ENCODE measurements around the gene TMEM121B. TPM values are rescaled to one million over a fixed set of nuclear protein-coding genes. Genes with fewer than 3 reads are reported as not detected.
A peak's percentile ranks its signal among the peaks of the same experiment; 100 is the strongest.

Gene TMEM121B
- polyA plus RNA-seq, 1 of the 3 experiments (the other 2 are of a cell fraction) = 0.13 TPM

DNA sequence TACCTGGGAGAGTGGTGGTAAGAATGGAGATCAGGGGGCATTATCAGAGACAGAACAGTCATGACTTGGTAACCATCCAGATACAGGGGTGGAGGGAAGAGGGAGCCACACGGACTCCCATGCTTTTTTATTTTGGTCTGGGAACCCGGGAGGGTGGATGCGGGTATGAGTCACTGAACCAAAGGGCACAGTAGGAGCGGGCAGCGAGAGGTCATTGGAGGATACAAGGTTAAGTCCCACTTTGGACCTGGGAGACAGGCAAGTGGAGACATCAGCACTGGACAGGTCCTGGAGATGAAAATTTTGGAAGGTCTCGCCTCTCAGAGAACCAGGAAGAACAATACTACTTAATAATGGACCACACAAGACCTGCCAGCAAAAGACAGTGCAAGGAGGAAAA lies 31.2 kb upstream of the TMEM121B start:
- ChIA-PET POLR2A (no interaction called here), CTCF (interaction anchor here (1.1 kb wide), 1 partner anchor 19 kb away, joined by 3 read pairs; no protein-coding TSS in a partner anchor)
- Histone ChIP-seq H2AFZ (ENCODE audit: low read depth) (no peak overlapping the region), H3K9ac (no peak overlapping the region), H3K27me3 (ENCODE audit: insufficient read depth) (no peaks in the 10 kb centered on the region), H3K79me2 (ENCODE audit: insufficient read depth) (peaks cover 79% of the 10 kb centered on the region), H3K27ac (ENCODE audit: low read depth in 2 of 2, low read length in 1 of 2) (no peak overlapping the region), H3K9me3 (no peaks in the 10 kb centered on the region), H3K4me3 (ENCODE audit: low read depth in 2 of 2, low read length in 1 of 2) (no peak overlapping the region), H3F3A (replicated peaks; ENCODE audit: insufficient read depth) (no peaks in the 10 kb centered on the region), H3K36me3 (replicated peaks in 1 of 2; ENCODE audit: control insufficient read depth in 1 of 2, insufficient read depth in 2 of 2, low read length in 1 of 2) (peaks cover 0 to 12% of the 10 kb centered on the region in 2 experiments), H3K9me2 (no peaks in the 10 kb centered on the region), H3K4me2 (no peak overlapping the region), H3K4me1 (ENCODE audit: control insufficient read depth in 1 of 2, insufficient read depth in 2 of 2, low read depth in 1 of 2, low read length in 1 of 2) (peaks cover 0 to 2% of the 10 kb centered on the region in 2 experiments; a peak in 1 of 4 replicates), H4K20me1 (ENCODE audit: insufficient read depth) (peaks cover 44% of the 10 kb centered on the region)
- no peak for TF ChIP-seq POLR2AphosphoS5 (IDR thresholded peaks at IDR 0.05; ENCODE audit: low read depth, low read length)
- no peak for TF ChIP-seq ELF1 (IDR thresholded peaks at IDR 0.05)
- peak; percentile 49; the same call in 1 of the 2 replicates for TF ChIP-seq REST (IDR thresholded peaks at IDR 0.05; ENCODE audit: low read depth, low read length)
- TF ChIP-seq EP300 (IDR thresholded peaks at IDR 0.05; ENCODE audit: borderline replicate concordance in 1 of 2, low read depth in 1 of 2, low read length in 1 of 2) = no peak
- TF ChIP-seq, protein P1, sequence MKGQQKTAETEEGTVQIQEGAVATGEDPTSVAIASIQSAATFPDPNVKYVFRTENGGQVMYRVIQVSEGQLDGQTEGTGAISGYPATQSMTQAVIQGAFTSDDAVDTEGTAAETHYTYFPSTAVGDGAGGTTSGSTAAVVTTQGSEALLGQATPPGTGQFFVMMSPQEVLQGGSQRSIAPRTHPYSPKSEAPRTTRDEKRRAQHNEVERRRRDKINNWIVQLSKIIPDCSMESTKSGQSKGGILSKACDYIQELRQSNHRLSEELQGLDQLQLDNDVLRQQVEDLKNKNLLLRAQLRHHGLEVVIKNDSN (IDR thresholded peaks at IDR 0.05; ENCODE audit: borderline replicate concordance, low read depth) = no peak
- DNase-seq = no peak
- 91% methylated on average over 6 of the region's 6 CpGs for WGBS (ENCODE audit: low lambda C conversion rate)

GRCh38 chr22:17149076-17149815 lies 28.1 kb upstream of the TMEM121B start:
- no peak for DNase-seq
- H3K9me3 ChIP-seq = no peaks in the 10 kb centered on the region
- H3K4me1 ChIP-seq (ENCODE audit: control insufficient read depth in 1 of 2, insufficient read depth in 2 of 2, low read depth in 1 of 2, low read length in 1 of 2) = no peaks in the 10 kb centered on the region
- peaks cover 0 to 13% of the 10 kb centered on the region in 2 experiments for H3K36me3 ChIP-seq (replicated peaks in 1 of 2; ENCODE audit: control insufficient read depth in 1 of 2, insufficient read depth in 2 of 2, low read length in 1 of 2)
- no peak overlapping the region for H3K4me3 ChIP-seq (ENCODE audit: low read depth in 2 of 2, low read length in 1 of 2)
- H3K79me2 ChIP-seq (ENCODE audit: insufficient read depth) = peaks cover 48% of the 10 kb centered on the region
- no peaks in the 10 kb centered on the region for H3K9me2 ChIP-seq
- POLR2A ChIA-PET = no interaction called here
- 86% methylated on average over 5 of the region's 9 CpGs for WGBS (ENCODE audit: low lambda C conversion rate)
- H2AFZ ChIP-seq (ENCODE audit: low read depth) = no peak overlapping the region
- no peak overlapping the region for H3K9ac ChIP-seq
- H3K4me2 ChIP-seq = no peak overlapping the region
- CTCF ChIA-PET = interaction anchor here (0.8 kb wide), 1 partner anchor 22 kb away, joined by 4 read pairs; no protein-coding TSS in a partner anchor
- no peak overlapping the region for H3K27ac ChIP-seq (ENCODE audit: low read depth in 2 of 2, low read length in 1 of 2)
- peaks cover 31% of the 10 kb centered on the region for H4K20me1 ChIP-seq (ENCODE audit: insufficient read depth)
- H3K27me3 ChIP-seq (ENCODE audit: insufficient read depth) = no peaks in the 10 kb centered on the region
- TF ChIP-seq NFIC (IDR thresholded peaks at IDR 0.05; ENCODE audit: borderline replicate concordance) (no peak), YY1 (IDR thresholded peaks at IDR 0.05; ENCODE audit: low read depth) (no peak), RFX5 (IDR thresholded peaks at IDR 0.05; ENCODE audit: low read length) (no peak), GABPA (IDR thresholded peaks at IDR 0.05; ENCODE audit: low read depth) (no peak), TAF1 (IDR thresholded peaks at IDR 0.05; ENCODE audit: borderline replicate concordance, low read depth, low read length) (no peak), ZBTB33 (IDR thresholded peaks at IDR 0.05; ENCODE audit: borderline replicate concordance, low read depth) (no peak), RXRA (IDR thresholded peaks at IDR 0.05; ENCODE audit: borderline replicate concordance, low read depth) (no peak), SIN3A (IDR thresholded peaks at IDR 0.05; ENCODE audit: borderline replicate concordance, low read depth, low read length) (no peak), CHD2 (IDR thresholded peaks at IDR 0.05; ENCODE audit: low read length, partially characterized antibody) (no peak)
- TF ChIP-seq, protein P2, sequence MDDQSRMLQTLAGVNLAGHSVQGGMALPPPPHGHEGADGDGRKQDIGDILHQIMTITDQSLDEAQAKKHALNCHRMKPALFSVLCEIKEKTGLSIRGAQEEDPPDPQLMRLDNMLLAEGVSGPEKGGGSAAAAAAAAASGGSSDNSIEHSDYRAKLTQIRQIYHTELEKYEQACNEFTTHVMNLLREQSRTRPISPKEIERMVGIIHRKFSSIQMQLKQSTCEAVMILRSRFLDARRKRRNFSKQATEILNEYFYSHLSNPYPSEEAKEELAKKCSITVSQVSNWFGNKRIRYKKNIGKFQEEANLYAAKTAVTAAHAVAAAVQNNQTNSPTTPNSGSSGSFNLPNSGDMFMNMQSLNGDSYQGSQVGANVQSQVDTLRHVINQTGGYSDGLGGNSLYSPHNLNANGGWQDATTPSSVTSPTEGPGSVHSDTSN (IDR thresholded peaks at IDR 0.05) = no peak
- no peaks in the 10 kb centered on the region for H3F3A ChIP-seq (replicated peaks; ENCODE audit: insufficient read depth)
